LHCN-M2 (cell line): ENCODE data around the gene GALNT5. TPM values are rescaled to one million over a fixed set of nuclear protein-coding genes. Genes with fewer than 3 reads are reported as not detected.

Experiments
- DNase-seq: peaks from one replicate; pipeline ENCODE4 v3.0.0-alpha.2; 2012; ENCODE audit warnings: low read depth
- total RNA-seq: library from RNA; depleted of rRNA; stranded (reverse); fragments of >200 nt; gene quantifications from 2 replicates; pipeline ENCODE4 v1.2.3, GENCODE V29; 2014

Gene GALNT5
- total RNA-seq, 1 experiment from 2014 or later = 71.7 TPM

DNA sequence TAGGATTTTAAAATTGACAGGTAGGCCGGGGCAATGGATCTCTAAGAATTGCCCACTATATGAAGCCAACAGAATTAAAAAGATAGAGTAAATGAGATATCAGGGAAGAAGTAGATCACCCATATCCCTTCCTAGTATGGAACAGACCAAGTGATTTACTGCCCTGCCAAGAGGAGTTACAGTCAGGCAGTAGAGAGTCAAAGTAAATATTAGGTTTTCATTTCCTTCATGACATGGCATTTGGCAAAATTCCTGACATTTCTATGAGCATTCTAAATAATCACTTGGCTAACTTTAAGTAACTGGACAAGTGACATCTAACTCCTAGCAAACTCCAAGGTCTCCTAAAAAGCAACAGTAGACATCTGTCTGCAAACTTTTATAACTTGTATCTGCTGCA is 33.5 kb downstream of the GALNT5 start:
- no peak for DNase-seq

DNA sequence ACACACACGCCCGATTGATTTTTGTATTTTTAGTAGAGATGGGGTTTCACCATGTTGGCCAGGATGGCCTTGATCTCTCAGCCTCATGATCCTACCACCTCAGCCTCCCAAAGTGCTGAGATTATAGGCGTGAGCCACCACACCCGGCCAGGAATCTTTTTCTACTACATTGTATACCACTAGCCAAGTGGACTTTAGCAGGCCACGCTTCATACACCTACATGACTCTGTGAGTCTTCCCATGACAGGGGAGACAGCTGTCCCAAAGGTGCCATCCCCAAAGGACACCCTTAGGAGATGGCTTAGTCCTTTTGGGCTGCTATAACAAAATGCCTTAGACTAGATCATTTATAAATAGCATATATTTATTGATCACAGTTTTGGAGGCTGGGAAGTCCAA is 35.3 kb downstream of the GALNT5 start:
- DNase-seq = no peak

DNA sequence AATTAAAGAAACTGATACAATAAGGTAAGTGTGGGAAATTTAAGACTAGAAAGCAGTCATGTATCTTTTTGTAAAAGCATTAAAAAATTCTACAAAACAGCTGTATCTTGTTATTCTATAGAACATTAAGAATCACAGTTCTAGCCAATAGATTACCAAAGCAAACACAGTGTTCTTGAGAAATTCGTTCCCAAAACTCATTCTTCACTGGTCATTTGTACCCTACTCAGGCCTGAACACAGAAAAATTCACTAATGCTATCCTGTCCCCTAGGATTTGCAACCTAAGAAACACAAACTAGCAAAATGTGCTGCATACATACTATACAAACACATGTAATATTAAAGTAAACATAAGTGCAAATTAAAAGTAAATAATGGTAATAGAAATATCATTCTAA is 39.0 kb downstream of the GALNT5 start:
- no peak for DNase-seq

DNA sequence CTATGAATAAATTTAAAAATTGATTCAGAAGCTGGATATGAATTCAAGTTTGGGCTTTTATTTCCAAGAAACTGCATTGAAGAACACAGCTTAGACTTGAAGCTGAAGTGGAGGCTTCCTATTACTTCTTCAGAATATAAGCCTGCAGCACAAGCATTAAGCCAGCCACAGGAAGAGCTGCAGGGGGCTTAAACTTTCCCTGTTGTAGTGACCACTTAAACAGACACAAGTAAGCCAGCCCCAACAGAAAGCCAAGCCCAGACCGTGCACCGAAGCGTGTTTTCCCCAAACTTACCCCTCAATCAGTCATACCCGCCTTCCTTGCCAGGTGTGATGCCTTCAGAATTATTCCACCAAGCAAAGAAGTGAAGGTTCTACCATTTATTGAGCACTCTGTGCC is 39.5 kb downstream of the GALNT5 start:
- DNase-seq = no peak

DNA sequence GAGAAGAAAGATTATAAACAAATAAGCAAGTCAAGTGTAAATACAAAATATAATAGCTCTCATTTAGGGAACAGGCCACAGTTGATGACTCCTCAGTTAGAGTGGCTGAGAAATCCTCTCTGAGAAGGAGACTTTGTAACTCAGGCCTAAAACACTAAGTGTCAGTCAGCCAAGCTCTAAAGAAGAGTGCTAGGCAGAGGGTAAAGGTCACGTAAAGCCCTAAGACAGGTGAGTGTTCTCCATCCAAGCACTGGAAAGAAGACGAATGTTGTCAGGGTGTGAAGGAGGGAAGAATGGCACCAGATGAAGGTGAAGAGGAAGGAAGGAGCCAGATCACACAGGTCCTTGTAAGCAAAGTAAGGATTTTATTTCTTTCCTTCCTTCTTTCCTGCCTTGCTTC is 43.8 kb downstream of the GALNT5 start:
- DNase-seq = no peak

DNA sequence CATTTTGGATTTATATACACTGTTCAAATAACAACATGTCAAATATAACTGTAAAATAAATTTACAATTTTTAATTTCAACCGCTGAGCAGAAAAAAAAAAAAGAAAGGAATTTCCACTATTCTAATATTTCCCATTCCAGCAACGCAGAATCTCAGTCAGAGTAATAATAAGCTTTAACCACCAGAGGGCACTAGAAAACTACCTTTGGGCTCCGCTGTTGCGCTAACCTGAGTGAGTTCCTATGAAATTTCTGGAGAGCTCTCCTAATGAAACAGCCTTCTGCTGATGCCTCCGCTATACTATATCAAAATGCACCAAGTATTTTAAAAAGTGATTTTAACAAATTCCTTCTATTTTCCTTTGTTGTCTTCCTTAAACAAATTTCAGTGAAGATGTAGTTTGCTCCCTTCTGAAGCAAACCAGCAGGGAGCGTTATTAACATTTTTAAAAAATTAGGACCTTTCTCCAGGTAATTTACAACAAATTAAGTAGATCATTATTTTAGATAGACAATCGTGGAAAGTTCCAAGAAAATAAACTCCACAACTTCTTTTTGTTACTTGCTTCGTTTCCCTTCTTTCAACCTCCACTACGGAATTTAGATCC is 45.1 kb downstream of the GALNT5 start:
- peak; percentile 61 for DNase-seq

DNA sequence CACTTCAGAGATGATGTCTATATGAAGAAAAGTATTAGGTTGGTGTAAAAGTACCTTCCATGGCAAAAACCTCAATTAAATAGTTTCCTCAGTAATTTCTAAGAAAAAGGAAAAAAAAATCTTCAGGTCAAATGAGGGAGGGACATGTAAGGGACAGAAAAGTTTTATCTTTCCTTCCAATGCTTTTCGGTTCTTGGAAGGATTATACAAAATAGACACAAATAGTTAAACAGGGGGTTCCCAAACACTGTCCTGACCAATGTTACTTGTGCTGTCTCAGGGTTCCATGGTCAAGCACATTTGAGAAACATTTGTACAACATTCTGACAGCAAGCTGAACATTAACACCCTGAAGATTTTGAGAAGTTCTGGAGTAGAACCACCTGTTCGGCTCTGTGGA is 46.1 kb downstream of the GALNT5 start:
- no peak for DNase-seq

DNA sequence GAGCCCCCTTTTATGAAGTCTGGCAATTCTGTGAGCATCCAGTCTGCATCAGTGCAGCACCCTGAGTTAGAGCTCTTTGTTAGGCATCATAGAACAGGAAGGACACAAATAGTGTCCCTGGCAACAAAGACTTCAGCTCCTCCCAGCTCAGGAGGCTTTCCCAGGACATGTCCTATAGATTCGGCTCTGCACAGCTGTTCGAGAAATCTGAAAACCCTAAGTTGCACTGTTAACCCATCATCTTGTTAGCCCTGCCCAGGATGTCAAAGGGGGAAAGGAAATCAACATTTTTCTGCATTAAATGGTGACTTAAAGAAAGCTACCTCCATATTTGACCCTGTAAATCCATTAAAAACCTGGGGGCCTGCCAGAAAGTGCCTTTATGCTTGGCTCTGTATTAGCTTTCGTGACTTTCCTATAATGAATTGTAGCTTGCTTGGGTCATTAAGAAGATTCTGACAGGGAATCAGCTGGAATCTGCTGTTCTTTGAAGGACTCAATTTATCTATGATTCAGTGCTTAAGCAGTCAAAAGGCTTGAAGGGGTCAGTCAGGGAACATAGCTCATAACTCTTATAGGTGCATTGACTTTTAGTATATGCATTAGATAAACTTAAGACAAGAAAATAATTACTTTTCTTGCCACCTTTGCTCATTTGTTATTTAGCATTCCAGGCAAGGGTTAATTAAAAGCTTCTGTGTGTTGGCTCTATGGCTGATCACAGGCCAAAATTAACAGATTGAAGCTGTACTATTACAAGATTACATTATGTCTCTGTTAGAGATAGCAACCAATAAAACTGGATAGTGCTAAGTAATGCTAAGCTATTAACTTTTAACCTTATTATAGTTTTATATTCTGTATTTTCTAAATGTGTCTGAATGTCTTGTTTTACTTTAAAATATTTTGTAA is 47.6 kb downstream of the GALNT5 start:
- DNase-seq = peak; percentile 77

DNA sequence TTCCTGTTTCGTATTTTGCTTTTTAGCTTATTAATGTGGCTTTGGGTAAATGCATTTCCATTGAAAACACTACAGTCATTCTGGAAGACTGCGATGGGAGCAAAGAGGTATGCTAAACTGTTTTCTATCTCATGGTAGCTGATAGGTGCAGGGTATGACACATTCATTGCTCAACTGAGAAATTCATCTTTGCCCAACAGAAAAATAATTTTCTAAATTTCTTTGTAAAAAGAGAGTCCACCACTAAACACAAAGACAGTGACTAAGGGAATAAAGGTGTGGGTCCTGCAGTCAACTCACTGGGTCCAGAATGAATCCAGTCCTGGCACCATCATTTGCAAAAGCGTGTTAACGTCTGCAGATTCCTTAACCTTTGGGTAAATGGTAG is 48.2 kb downstream of the GALNT5 start:
- no peak for DNase-seq

DNA sequence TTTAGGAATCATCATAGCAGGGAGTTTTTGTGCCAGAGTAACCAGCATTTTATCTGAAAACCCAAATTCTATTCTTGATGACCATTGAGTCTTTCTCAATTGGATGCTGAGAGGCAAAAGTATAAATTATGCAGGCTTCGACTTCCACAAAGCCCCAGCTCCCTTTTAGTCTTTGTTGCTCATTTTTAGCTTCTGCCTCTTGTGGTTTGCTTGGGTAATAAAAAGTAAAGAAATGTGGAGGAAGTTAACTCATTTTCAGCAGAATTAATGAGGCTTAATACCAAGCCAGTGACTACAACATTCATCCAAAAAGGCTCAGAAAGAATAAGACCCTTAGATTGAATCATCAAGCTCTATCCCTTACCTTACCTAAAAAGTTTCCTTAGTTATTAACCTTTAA is 49.5 kb downstream of the GALNT5 start:
- no peak for DNase-seq

DNA sequence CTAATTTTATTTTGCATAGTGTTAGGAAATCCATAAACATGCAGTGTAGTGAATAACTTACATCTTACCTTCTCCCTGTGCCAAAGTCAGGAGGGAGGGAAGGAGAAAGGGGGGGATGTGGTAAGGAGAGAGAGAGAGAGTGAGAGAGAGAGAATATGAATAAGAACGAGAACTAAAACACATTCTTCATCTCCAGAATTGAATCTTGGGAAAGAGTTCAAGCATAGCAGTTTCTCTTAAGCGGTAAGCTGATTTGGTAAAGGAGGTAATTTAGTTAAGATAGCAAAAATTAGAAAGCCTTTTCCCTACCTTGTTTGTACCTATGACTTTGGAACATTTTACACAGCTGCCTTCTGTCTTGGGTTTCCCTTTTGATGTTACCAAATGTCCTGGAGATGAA is 52.4 kb downstream of the GALNT5 start:
- no peak for DNase-seq

DNA sequence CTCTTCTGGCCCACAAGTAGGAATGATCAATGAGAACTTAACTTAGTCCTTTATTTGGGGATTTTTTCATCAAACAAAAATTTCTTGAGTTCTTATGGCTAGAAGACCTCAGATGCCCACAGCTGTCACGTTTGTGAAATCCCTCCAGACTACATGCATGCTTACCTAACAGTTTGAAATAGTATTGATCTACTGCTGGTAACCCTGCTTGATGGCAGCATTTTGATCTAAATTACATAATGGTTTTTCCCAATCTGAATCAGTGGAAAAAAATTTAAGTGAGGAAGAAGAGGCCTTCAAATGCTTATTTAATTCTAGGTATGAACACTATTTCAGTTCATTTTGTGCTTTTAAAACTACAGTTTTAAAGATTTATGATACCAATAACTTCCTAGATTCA is 54.2 kb downstream of the GALNT5 start:
- no peak for DNase-seq

DNA sequence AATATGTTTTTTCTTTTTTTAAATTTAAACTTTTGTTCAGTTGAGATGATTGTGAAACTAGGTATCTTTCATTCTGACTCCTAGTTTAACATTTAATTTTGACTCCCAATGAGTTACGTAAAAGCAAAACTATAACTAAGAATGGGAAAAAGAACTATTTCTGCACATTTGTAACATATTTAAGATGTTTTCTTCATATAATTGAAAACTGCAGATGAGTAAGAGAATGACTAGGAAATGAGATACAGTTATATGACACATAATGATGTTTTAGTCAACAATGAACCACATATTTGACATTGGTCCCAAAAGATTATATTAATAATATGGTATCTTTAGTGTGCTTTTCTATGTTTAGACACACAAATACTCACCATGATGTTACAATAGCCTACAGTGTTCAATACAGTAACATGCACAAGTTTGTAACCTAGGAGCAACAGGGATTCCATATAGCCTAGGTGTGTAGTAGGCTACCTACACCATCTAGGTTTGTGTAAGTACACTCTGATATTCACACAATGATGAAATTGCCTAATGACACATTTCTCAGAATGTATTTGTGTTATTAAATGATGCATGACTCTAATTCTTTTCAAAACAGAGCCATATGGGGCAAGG is 55.5 kb downstream of the GALNT5 start:
- DNase-seq = peak; percentile 52

DNA sequence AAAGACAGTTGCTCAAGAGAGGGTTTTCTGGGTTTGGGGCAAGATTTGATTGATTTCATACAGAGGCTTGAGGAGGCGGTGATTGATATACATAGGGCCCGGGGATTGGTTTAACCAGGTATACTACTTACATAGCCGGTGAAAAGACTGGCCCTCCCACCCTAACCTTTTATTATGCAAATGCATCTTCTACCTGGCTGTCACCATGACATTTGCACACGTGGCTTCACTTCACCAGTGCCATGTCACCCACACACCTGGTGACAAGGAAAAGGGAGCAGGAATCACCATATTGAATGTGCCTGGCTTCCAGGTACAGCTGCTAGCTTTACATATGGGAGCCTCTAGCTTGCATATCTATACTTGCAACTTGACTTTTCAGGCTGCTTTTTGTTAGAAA is 58.4 kb downstream of the GALNT5 start:
- DNase-seq = no peak

DNA sequence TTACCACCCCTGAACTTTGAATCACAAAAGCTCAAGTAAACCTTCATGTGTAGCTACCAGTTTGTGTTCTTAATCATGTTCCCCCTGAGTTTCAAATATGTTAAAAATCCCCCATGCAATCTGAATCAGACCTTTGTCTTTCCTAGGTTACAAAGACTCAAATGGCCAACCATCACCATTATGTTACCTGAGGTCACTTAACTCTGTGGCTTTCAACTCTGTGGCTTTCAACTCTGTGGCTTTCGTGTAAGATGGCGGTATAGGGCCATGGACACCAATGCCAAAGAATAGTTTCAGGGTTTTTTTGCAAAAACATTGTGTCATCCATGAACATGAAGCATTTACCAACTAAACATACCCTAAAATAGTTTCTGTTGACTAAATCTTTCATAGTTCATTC is 61.4 kb downstream of the GALNT5 start:
- no peak for DNase-seq

DNA sequence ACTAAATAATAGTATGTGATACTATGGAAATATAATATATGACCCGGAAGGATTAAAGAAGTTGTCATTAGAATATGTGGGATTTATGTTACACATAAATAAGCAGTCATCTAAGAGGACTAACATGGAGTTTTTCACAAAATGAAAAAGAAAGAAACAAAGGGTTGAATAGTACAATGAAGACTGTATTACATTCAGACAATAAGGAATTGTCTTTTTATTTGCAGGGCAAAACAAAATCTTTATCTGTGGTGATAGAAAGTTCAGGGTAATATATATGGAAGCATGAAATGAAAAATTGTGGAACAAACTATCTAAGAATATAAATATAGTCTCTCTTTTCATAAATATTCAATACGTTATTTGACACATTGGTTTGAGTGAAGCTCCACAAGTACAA is 62.3 kb downstream of the GALNT5 start:
- DNase-seq = no peak

DNA sequence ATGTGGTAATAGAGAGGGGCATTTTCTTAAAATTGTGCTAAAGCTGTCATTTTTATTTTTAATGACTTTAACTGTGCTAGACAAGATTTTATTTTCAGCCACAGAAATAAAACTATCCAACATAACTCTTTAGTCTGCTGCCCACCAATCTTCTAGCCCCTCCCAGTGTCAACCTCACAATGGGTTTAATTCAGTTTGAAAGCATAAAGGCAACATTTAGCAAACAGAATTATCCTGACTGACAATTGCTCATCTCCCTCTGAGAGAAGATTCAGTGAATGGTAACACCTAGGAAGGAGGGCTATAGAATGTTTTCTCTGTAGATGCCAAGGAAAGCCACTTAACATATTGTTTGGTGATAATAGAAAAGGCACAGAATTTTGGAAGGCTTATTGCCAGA is 62.9 kb downstream of the GALNT5 start:
- no peak for DNase-seq

DNA sequence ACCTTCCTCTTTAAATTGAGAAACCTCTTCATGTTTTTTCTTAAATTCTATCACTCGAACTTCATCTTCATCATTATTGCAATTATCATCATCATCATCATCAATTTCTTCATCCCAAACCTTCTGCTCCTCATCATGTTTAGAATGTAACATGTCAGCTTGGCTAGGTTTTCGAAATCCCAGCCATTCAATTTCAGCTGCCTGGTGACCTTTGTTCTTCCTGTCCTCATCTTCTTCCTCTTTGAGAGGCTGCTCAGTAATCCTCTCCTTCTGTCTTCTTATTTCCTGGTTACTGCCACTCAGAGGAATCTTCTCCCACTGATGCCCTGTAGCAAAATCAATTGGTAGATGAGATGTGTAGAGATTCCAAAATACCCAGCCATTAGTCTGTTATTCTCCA is 64.0 kb downstream of the GALNT5 start:
- DNase-seq = no peak

DNA sequence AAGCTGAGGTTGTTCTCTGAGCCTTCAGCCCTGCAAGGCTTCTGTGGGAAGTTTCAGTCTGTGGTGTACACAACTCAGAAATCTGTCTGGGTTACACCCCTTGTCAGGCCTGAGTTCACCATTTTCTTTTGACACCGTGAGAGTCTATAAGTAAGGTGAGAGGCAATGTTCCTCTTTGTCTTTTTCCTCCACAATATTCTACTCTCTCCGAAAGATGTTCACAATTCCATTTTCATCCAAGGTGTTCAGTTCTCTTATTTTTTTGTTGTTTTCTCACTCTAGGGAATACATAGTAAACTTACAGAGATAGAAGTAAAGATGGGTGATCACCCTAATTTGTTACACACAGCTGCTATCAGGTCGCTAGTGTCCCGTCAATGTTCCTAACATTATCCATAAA is 64.9 kb downstream of the GALNT5 start:
- no peak for DNase-seq

DNA sequence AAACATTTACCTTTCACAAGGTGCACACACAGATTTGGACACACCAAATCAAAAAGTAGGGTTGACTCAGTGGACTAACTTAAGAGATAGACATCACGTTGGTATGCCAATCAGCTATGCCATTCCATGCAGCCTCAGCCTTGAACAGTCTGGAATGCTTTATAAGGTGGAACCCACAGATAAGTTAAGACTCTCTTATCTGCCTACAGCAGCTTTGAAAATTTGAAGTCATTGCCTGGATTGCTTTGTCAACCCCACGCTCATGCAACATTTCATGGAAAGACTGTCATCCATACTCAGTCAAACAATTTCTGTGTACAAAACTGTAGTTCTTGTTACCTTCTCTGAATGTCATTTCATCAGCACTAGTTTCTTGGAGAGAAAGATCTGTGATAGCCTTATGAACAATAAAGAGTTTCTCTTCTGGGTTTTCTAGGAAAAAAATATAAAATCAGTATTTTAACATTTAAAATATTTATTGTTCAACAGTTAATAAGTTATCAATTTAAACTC is 66.9 kb downstream of the GALNT5 start:
- no peak for DNase-seq

DNA sequence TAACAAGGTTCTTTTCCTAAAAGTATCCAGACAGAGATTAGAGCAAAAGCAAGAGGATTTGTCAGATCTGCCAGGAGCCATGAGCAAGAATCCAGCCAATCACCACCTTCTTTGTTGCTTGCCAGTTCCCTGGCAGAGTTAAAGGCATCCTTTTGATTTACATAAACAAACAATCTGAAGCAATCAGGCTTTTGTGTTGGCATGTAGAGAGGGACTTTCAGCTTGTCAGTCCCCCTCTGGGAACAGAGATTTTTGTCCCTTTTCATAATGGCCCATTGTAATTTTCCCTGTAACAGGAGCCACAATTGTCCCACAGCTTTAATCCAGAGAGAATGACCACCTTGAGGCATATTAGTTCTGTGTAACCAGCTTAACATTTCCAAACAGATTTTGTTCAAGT is 68.3 kb downstream of the GALNT5 start, which contains the start of gene ERMN:
Gene ERMN (minus strand): TSS at position 39 of the 400 bp plus-strand sequence. CDS start 182 bp downstream, outside the sequence.
- DNase-seq = no peak

DNA sequence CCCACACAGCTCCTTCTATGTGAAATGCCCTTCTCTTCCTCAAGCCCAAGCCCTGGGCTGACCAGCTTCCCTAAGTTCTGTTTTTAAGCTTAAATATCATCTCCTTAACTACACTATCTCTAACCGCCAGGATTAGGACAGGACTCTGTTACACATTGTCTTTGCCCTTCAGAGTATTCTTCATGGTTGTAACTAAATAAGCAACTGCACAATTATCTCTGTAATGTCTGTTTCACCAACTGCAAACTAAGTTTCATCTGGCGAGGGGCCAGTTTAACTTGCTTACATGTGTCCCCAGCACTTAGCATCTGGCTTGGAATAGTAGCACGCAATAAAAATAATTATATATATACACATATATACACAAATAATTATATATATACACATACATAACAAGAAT is 69.2 kb downstream of the GALNT5 start:
- DNase-seq = no peak

DNA sequence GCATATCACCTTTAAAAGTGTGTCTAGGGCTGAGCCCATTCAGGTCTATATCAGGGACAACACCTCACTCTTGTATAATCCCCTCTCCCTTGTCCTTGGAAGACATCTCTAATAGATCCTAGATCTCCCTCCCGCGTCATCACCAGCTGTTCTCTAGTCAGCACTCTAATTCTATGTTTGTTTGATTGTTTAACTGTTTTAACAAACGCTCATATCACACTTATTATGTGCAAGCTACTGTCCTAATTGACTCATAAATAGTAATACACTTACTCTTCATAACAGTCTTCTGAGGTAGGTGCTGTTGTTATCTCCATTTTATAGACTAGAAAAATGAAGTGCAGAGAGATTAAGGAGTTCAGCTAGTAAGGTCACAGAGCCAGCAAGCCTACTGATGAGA is 69.7 kb downstream of the GALNT5 start:
- DNase-seq = no peak
